Stimulated activated CD8-positive, alpha-beta memory T cell treated with anti-CD3 and anti-CD28 coated beads, Interleukin-2, amount 100 ng/mL, for 1 hour (primary cell): Measurements from ENCODE around the gene CFAP68.
"Not testable (repeated sequence)": the region's sequence is repeated elsewhere in the genome, so short reads cannot be mapped to it uniquely, and the experiment has no call there.

Source experiments
- DNase-seq, 2 donors: peaks; one replicate each; pipeline ENCODE4 v3.0.0-alpha.2; 2020; ENCODE audit warnings: low read depth in 2 of 2

The CFAP68 gene

DNA sequence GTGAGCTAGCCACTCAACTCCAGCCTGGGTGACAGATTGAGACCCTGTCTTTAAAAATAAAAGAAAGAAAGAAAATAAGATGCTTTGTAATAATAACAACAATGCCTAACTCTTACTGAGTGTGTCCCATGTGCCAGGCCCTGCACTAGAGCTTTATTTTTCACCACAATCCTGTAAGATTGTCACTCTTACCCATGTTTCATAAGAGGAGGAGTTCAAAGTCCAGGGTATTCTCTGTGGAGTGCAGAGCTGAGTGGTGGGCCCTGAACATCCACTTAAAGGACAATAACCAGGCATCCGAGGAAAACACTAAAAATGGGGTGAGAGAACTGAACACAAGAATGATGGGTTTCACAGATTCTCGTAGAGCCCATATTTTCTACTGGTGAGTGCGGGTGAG is 38.4 kb downstream of the CFAP68 start:
- DNase-seq = no peak

DNA sequence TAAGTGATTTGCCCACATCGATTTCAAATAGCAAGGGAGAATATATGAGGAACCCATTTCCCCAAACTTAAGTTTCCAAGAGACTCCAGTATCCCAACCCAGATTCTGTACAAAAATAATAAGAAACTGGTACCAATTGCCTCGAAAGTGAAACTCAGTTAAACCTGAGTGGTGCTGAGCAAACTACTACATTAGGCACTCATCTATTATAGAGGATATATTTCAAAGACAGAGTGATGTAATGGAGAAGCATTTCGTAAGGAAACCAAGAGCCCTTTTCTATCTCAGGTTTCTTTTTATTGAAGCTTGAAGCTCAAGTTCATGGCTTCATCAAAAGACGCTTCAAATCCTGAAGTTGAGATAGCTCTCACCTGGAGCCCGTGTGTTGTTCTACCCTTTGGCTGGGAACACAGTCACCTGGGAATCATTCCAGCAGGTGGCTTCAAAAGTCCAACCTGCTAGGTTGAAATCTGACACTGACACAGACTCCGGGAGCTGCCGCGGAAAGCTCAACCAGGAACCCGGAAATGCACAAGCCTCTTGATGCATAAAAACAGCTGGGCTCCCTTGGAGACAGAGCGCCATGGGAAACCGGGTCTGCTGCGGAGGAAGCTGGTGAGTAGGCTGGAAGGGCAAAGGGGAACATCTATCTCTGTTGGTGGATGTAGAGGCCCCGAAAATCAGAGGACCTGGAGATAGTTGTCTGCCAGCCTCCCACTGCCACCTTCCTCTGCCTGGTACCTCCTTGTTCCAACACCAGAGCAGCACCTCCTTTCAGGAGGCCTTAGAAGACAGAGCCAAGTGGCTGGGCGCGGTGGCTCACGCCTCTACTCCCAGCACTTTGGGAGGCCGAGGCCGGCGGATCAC is 39.3 kb downstream of the CFAP68 start, which contains the start of gene C11orf52:
TSS of gene C11orf52 (plus strand) at position 524 of the 867 bp plus-strand sequence. CDS start at position 584, 60 bp downstream.
- no peak for DNase-seq

DNA sequence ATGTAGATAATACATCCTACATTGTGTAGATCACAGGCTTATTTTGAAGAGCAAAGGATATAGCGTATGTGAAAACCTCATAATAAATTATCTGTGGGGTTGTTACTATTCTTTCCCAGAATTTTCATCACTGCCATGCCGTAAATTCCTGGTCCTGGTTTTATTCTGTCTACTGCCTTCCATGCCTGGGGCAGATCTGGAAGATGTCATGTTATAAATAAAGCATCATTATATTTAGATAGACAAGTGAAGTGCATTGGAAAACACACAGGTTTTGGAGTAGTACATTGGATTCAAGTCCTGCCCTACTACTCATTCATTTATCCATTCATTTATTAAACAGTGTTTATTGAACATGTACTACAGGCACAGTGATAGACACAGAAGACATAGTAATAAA is 41.6 kb downstream of the CFAP68 start:
- no peak for DNase-seq

DNA sequence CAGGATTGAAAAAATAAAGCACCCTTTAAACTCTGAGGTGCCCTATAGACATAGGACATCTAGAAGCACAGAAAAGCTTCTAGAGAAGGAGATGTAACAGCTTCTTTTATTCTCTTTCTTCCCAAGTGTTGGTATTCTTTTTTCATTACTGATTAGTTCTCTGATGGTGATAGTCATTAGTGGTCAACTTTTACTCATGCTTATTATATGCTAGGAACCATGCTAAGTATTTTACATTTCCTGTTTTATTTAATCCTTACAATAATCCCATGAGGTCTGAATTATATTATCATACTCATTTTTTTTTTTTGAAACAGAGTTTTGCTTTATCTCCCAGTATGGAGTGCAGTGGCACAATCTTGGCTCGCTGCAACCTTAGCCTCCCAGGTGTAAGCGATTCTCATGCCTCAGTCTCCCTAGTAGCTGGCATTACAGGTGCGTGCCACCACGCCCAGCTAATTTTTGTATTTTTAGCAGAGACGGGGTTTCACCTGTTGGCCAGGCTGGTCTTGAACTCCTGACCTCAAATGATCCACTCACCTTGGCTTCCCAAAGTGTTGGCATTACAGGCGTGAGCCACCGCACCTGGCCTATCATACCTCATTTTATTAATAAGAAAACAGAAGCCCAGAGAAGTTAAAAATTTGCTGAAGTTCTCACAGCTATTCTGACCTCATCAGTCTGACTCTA is 42.3 kb downstream of the CFAP68 start:
- no peak for DNase-seq

DNA sequence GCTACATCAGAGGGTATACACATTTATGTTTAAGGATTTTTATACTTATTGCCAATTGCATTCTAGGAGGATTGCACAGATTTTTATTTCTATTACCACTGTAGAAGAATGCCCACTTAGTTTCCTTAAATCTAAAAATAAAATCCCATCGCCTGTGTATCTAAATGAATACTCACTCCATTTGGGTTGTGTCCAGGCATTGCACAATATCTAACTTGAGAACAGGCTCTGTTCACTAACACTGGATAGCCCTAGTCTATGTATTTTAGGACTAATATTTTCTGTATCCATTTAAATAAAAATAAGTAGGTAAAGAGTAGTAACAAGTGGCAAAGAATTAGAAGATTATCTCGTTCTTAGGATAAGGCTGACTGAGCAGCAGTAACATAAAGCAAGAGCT is 43.5 kb downstream of the CFAP68 start:
- DNase-seq = no peak

DNA sequence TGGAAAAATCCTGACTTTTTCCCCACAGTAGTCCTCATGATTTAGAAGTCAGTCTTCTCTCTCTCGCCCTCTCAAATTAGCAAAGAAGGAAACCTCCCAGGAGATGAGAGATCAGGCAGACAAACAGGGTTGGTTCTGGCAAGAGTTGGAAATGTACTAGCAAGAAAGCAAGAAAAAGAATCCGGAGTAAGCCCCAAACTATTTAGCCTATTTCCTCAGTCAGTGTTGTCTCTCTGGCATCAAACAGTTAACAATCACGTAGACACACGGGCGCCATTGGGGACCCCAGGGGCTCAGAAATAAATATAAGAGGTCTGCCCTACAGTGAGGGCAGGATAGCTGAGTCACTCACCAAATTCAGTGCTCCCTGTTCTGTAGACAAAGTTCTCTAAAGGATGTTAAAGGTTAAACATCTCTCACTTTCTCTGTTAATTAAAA is 44.0 kb downstream of the CFAP68 start:
- no peak for DNase-seq

DNA sequence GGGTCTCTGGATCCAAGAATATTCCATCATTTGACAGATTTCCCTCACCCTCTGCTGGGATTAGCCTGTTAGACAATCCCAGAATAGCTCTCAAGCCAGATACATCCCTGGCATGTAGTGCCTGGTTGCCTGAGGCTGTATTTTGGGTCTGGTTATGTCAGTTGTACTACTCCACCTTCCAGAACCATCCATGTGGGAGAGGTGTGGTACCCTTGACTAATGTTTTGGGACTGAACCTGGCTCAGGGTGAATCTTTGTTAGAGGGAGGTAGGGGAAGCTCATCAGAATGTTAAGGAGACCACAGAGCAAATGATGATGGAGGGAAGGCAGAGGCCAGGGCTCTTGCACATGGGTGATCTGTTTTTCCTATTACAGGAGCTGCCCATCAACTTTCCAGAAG is 44.6 kb downstream of the CFAP68 start:
- DNase-seq = no peak

DNA sequence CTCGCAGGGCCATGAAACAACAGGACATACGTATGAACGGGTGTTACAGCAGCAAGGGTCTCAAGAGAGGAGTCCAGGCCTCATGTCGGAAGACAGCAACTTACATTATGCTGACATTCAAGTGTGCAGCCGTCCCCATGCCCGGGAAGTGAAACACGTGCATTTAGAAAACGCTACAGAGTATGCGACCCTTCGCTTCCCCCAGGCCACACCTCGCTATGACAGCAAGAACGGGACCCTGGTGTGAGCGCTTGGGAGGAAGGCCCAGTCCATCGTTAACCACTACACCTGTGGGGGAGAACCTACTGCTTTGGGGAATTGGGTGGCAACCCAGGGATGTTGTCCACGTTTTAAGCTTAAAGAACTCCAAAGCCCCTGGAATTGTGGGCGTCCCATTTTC is 46.6 kb downstream of the CFAP68 start:
- no peak for DNase-seq

DNA sequence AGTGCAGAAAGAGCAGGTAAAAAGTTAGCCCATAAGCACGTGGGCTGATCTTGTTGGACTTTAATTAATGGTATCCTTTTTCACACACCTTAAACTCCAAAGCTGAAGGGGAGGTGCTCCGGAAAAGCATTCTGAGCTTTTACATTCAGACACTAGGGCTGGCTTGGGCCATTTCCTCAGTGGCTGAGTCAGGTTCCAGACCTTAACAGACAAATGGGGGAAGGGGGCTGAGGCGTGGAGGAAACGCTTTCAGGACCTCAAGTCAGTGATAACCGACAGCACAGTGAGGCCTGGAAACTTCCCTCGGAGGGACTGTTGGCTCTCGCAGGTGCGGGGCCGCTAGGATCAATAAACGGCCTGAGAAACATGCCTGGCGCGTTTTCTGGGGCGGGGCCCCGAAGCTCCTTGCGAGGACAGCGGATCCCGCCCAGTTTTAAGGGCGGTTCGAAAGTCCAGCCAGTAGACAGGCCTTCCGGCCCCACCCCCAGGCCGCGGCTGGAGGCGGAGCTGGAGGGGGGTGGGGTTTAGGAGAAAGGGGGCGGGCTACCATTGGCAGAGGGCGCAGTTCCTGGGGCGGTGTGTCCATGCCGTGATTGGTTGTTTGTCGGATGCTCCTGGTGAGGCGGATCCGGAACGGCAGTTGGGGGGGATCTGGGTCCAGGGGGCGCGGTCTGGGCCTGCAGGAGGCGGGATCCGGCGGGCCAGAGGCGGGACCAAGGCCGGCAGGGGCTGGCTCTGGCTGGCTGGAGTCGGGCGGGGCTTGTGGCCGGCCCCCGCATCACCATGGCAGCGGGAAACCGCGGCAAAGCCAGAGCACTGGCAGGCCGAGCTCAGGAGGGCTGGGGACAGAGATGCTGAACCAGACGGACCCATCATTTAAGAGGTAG is 47.4 kb downstream of the CFAP68 start:
- peak; percentile 87 to 89 for DNase-seq

DNA sequence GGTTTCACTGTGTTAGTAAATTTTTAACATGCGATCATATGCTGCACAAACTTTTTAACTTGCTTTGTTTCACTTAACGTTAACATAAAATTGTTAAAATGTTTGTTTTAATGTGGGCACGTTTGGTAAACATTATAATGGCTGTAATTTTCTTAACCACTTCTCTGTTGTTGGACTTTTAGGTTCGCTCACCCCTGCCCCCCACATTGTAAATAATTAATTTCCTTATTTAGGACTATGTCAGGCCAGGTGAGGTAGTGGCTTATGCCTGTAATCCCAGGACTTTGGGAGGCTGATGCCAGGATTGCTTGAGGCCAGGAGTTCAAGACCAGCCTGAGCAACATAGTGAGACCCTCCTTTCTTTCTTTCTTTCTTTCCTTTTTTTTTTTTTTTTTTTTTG is 51.1 kb downstream of the CFAP68 start:
- no peak for DNase-seq

DNA sequence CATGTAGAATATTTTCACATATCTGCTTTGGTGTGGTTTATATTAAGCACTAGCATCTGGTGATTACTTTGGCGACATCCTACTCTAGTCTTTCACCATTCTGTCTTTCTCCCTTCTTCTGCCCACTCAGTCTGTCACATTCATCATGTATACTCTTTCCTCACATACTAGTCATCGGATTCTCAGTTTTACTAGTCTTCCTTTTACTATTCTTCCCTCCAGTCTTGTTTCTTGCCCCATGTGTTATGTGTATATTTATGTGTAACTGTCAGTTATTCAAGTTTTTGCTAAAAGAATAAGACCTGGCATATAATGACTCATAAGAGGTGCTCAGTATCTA is 53.2 kb downstream of the CFAP68 start:
- DNase-seq = no peak

DNA sequence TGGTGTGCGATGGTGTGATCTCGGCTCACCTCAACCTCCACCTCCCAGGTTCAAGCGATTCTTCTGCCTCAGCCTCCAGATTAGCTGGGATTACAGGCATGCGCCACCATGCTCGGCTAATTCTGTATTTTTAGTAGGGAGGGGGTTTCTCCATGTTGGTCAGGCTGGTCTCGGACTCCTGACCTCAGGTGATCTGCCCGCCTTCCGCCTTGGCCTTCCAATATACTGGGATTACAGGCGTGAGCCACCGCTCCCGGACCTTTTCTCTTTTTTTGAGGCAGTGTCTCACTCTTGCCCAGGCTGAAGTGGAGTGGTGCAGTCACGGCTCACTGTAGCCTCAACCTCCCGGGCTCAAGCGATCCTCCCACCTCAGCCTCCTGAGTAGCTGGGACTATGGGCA is 53.8 kb downstream of the CFAP68 start:
- not testable (repeated sequence) for DNase-seq

DNA sequence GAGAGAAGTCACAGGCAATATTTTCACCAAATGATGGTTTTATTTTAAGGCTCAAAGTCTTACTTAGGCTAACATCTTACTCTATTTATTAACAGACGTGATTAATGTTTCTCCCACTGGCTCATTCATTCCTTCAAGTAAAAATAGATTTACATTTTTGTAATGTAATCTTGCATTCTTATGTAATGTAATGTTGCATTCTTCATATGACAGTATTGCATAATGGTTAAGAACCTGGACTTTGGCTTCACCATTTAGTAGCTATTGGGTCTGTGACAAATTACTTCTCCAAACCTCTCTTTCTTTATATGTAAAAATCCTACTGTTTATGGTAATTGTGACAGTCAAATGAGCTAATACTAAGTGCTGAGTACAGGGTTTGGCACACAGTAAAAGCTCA is 54.5 kb downstream of the CFAP68 start:
- no peak for DNase-seq

DNA sequence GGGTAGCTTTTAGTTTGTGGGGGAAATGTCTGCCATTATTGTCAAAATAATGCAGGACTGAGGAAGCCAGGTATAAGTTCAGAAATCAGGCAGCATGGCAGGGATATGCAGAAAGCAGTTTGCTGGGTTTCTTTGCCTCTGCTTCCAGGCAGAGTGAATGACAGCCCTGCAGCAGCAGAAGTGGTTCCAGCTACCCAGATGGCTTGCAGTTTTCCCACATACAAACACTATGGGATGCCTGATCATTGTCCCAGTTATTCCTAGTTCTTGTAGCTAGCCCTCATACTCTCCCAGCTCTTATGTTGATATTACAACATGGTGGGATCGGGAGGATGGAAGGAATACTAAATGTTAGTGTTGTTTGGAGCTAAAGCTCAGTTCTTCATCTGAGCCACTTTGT is 55.0 kb downstream of the CFAP68 start:
- no peak for DNase-seq
